A549 treated with CORT108297 at 1 μM for 4 hours (cell line): ENCODE measurements around the gene VASN. TPM values are rescaled to one million over a fixed set of nuclear protein-coding genes. Genes with fewer than 3 reads are reported as not detected.

Experiments
- total RNA-seq: library from RNA; stranded (reverse); fragments of 200-300 nt; extraction: Qiagen RNA extraction; gene quantifications from 5 replicates; pipeline ENCODE4 v1.2.3, GENCODE V29; 2022

The VASN gene
- total RNA-seq: 4.2 to 8.5 TPM (median 7.4 TPM) in 5 replicates

GRCh38 chr16:4371357-4372000 lies at the start of gene VASN:
Gene VASN (plus strand): TSS chr16:4371848. CDS start chr16:4380878, 9,030 bp downstream.

DNA sequence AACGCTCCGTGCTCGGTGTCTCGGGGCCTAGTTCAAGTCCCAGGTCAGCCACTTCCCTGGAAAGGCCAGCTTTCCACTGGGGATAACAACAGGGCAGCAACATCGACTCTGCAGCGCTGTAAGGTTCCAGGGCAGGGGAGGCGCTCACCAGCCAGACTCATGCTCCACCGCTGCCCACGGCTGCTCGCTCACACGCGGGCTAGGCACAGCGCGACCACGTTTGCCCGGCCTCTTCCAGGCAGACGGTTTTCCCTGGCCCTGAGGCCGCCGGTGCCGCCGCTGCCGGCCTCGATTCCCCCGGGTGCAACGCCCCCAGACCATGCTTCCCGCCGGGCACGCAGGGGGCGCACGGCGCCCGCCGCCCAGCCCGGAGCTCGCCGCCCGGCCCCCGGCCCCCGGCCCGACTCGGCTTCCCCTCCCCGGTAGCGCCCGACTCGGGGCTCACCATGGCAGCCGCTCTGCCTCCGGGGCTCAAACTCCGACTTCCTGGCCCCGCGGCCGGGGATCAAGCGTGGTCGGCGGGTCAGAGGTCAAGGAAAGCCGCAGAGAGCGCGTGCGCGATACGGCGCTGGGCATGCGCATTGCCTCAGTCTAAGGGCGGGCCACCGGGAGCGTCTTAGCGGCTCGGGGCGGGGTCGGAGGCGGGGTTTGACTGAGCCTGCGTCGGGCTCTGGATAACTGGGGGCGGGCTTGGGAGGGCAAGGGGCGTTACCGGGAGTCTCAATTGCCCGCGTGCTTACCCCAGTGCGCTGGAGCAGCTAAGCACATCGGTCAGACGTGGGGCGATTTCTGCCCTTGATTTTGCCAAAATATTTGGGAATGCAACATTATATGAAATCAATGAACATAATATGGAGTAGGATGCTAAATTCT lies 20.6 kb upstream of the VASN start, which contains the start of gene PAM16:
TSS of gene PAM16 (minus strand) at position 535 of the 873 bp plus-strand sequence. CDS start at position 448, 87 bp downstream.

GRCh38 chr16:4416200-4417032 lies 44.8 kb downstream of the VASN start, which contains the start of gene CORO7:
Gene CORO7 (minus strand): TSS chr16:4416596. CDS start chr16:4416518, 78 bp downstream.

GRCh38 chr16:4425378-4426020 lies 53.9 kb downstream of the VASN start, which contains the start of gene DNAJA3:
Gene DNAJA3 (plus strand): TSS chr16:4425868. CDS start chr16:4425882, 14 bp downstream.

Other genes with a start within 250 kb of the VASN start
- gene SRL, start 129.8 kb upstream of the VASN start, total RNA-seq: 0.01 to 0.06 TPM (median 0.02 TPM) in 4 of 5 replicates, not detected in the other
- 16.9 to 21.6 TPM (median 19.1 TPM) in 5 replicates for gene TFAP4, start 98.8 kb upstream of the VASN start, total RNA-seq
- 22.3 to 35.4 TPM (median 32.7 TPM) in 5 replicates for gene GLIS2, start 55.8 kb upstream of the VASN start, total RNA-seq
- 54.4 to 80.6 TPM (median 78.0 TPM) in 5 replicates for gene PAM16, start 20.5 kb upstream of the VASN start, total RNA-seq
- 10.3 to 19.8 TPM (median 17.0 TPM) in 5 replicates for gene CORO7, start 44.7 kb downstream of the VASN start, total RNA-seq
- 63.6 to 75.3 TPM (median 72.1 TPM) in 5 replicates for gene DNAJA3, start 54.0 kb downstream of the VASN start, total RNA-seq
- gene NMRAL1, start 102.8 kb downstream of the VASN start, total RNA-seq: 39.4 to 48.9 TPM (median 46.3 TPM) in 5 replicates
- gene HMOX2, start 104.5 kb downstream of the VASN start, total RNA-seq: 54.2 to 61.9 TPM (median 58.0 TPM) in 5 replicates
- gene CDIP1, start 166.9 kb downstream of the VASN start, total RNA-seq: 11.0 to 13.8 TPM (median 11.9 TPM) in 5 replicates
- 0.02 to 0.03 TPM in 2 of 5 replicates, not detected in the others for gene C16orf96, start 184.5 kb downstream of the VASN start, total RNA-seq
- gene UBALD1, start 243.0 kb downstream of the VASN start, total RNA-seq: 34.5 to 67.4 TPM (median 61.1 TPM) in 5 replicates